Spleen (tissue), 7 donors: ENCODE measurements around the gene YAE1.

Source experiments
- POLR2A ChIP-seq, 3 donors: fragments of 450-650 bp; IDR thresholded peaks; one replicate each; pipeline ENCODE4 v1.5.1; 2017; ENCODE audit warnings: antibody characterized with exemption in 3 of 3, mild to moderate bottlenecking in 1 of 3
- POLR2AphosphoS5 ChIP-seq, 3 donors: sonication (generic); formaldehyde crosslinking; IDR thresholded peaks; one replicate each; pipeline ENCODE4 v1.5.1; 2017; ENCODE audit warnings: antibody characterized with exemption in 3 of 3
- TF ChIP-seq, protein P1 (sequence below), 11 experiments: fragments of 200-600 bp in 7 of 11; fragments of 450-650 bp in 4 of 11; sonication (generic) in 4 of 11; IDR thresholded peaks in 8 of 11; conservative IDR thresholded peaks in 3 of 11; 1 replicate in 7 of 11; 2 replicates in 4 of 11; pipeline versions ENCODE4 v1.4.0 to v1.8.0; 2016 to 2021; ENCODE audit warnings: antibody characterized with exemption in 11 of 11, inconsistent platforms in 4 of 11, mild to moderate bottlenecking in 1 of 11
- donor health status: DM: no; HTN: no; CAD: no; lungs with moderate emphysema.
- donor health status: DM: no; HTN: no; CAD: no.
- donor health status: DM: no; HTN: no; CAD: no.

DNA sequence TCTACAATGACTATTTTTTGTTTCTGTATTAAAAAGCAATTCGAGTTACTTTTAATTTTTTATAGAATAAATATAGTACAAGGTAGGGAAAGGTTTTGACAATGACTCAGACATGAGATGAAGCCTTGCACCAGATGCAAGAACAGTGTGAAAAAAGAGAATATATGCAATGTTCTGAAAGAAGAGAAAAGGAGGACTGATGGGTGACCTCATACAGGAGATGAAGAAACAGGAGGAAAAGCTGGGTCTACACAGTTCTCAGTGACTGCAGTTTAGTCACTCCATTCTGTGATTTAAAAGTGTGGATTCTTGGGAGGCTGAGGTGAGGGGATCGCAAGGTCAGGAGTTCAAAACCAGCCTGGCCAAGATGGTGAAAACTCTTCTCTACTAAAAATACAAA, 38.3 kb upstream of the YAE1 start:
- TF ChIP-seq POLR2AphosphoS5 (IDR thresholded peaks at IDR 0.05): no peak
- TF ChIP-seq, protein P1, sequence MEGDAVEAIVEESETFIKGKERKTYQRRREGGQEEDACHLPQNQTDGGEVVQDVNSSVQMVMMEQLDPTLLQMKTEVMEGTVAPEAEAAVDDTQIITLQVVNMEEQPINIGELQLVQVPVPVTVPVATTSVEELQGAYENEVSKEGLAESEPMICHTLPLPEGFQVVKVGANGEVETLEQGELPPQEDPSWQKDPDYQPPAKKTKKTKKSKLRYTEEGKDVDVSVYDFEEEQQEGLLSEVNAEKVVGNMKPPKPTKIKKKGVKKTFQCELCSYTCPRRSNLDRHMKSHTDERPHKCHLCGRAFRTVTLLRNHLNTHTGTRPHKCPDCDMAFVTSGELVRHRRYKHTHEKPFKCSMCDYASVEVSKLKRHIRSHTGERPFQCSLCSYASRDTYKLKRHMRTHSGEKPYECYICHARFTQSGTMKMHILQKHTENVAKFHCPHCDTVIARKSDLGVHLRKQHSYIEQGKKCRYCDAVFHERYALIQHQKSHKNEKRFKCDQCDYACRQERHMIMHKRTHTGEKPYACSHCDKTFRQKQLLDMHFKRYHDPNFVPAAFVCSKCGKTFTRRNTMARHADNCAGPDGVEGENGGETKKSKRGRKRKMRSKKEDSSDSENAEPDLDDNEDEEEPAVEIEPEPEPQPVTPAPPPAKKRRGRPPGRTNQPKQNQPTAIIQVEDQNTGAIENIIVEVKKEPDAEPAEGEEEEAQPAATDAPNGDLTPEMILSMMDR (IDR thresholded peaks at IDR 0.05 in 8 of 11, conservative IDR thresholded peaks at IDR 0.05 in 3 of 11): no peak
- TF ChIP-seq POLR2A (IDR thresholded peaks at IDR 0.05): no peak
